OCI-LY1 (cell line): ENCODE results near the gene ARCN1.

ENCODE experiments used
- H2AFZ ChIP-seq: fragments of 200-600 bp; sonication (generic), shearing (Covaris generic); 2 replicates; pipeline ENCODE4 v1.6.0; 2014; ENCODE audit warnings: antibody characterized with exemption, mild to moderate bottlenecking, low read length
- H3F3A ChIP-seq: fragments of 200-600 bp; sonication (generic), shearing (Covaris generic); 2 replicates; pipeline ENCODE4 v1.6.0; 2014; ENCODE audit warnings: mild to moderate bottlenecking, antibody characterized with exemption, low read length, moderate library complexity; ENCODE audit not compliant: insufficient read depth
- H3K27ac ChIP-seq: fragments of 200-600 bp; sonication (generic); 2 replicates; pipeline ENCODE4 v1.5.1; 2014; ENCODE audit warnings: low read length, mixed run types, mild to moderate bottlenecking, low read depth; ENCODE audit not compliant: poor library complexity, severe bottlenecking
- H3K27me3 ChIP-seq: fragments of 200-600 bp; sonication (generic); 2 replicates; pipeline ENCODE4 v1.6.0; 2014; ENCODE audit warnings: antibody characterized with exemption, mild to moderate bottlenecking, low read length, moderate library complexity; ENCODE audit not compliant: insufficient read depth
- H3K36me3 ChIP-seq: fragments of 200-600 bp; sonication (generic); 2 replicates; pipeline ENCODE4 v1.6.1; 2014; ENCODE audit warnings: mild to moderate bottlenecking, antibody characterized with exemption, low read length, moderate library complexity, mixed read lengths; ENCODE audit not compliant: insufficient read depth
- H3K4me1 ChIP-seq: fragments of 200-600 bp; sonication (generic); 2 replicates; pipeline ENCODE4 v1.5.1; 2014; ENCODE audit warnings: mild to moderate bottlenecking, low read length, moderate library complexity; ENCODE audit not compliant: insufficient read depth, severe bottlenecking
- H3K4me2 ChIP-seq: fragments of 200-600 bp; sonication (generic), shearing (Covaris generic); 2 replicates; pipeline ENCODE4 v1.6.1; 2014; ENCODE audit warnings: low read length
- H3K4me3 ChIP-seq: fragments of 200-600 bp; sonication (generic); 2 replicates; pipeline ENCODE4 v1.5.1; 2014; ENCODE audit warnings: low read length, low read depth, mild to moderate bottlenecking, mixed read lengths; ENCODE audit not compliant: poor library complexity, severe bottlenecking
- H3K79me2 ChIP-seq: fragments of 200-600 bp; shearing (Covaris generic); 2 replicates; pipeline ENCODE4 v1.6.1; 2016; ENCODE audit warnings: mixed run types, low read length, mixed read lengths; ENCODE audit not compliant: insufficient read depth
- H3K9ac ChIP-seq: fragments of 200-600 bp; sonication (generic), shearing (Covaris generic); 2 replicates; pipeline ENCODE4 v1.6.1; 2014; ENCODE audit warnings: mild to moderate bottlenecking, low read length, mixed read lengths
- H3K9me2 ChIP-seq: fragments of 200-600 bp; sonication (generic), shearing (Covaris generic); 2 replicates; pipeline ENCODE4 v1.6.1; 2014; ENCODE audit warnings: low read depth, mild to moderate bottlenecking, low read length, mixed read lengths
- H3K9me3 ChIP-seq: fragments of 200-600 bp; shearing (Covaris generic); 2 replicates; pipeline ENCODE4 v1.6.1; 2014; ENCODE audit warnings: low read length, mixed read lengths
- H4K20me1 ChIP-seq: fragments of 200-600 bp; sonication (generic), shearing (Covaris generic); 2 replicates; pipeline ENCODE4 v1.6.0; 2016; ENCODE audit warnings: mild to moderate bottlenecking, low read length; ENCODE audit not compliant: insufficient read depth
- CTCF ChIP-seq: fragments of 200-600 bp; sonication (generic), shearing (Covaris generic); IDR thresholded peaks from 2 replicates; pipeline ENCODE4 v1.5.1; 2017; ENCODE audit warnings: mild to moderate bottlenecking, antibody characterized with exemption, low read length, moderate library complexity, mixed read lengths
- EZH2 ChIP-seq: fragments of 200-600 bp; sonication (generic), shearing (Covaris generic); IDR thresholded peaks from 2 replicates; pipeline ENCODE4 v1.8.0; 2017; ENCODE audit warnings: borderline replicate concordance, mixed run types, mild to moderate bottlenecking, antibody characterized with exemption, low read length, moderate library complexity, mixed read lengths

Gene ARCN1

GRCh38 chr11:118621071-118621783 is 49.0 kb downstream of the ARCN1 start:
- no peak overlapping the region for H3K27ac ChIP-seq
- H3K4me1 ChIP-seq: peaks cover 12% of the 10 kb centered on the region
- H3F3A ChIP-seq: no peaks in the 10 kb centered on the region
- no peaks in the 10 kb centered on the region for H3K79me2 ChIP-seq
- H3K9me3 ChIP-seq: no peaks in the 10 kb centered on the region
- peak overlapping the region; percentile 49 for H3K4me2 ChIP-seq
- H3K9ac ChIP-seq: no peak overlapping the region; the same call in 1 of the 2 replicates
- no peak for TF ChIP-seq CTCF
- no peak for TF ChIP-seq EZH2
- peak overlapping the region; percentile 36 for H3K4me3 ChIP-seq
- H3K36me3 ChIP-seq: no peaks in the 10 kb centered on the region
- no peaks in the 10 kb centered on the region for H3K9me2 ChIP-seq
- H3K27me3 ChIP-seq: no peaks in the 10 kb centered on the region
- no peaks in the 10 kb centered on the region for H4K20me1 ChIP-seq
- no peak overlapping the region for H2AFZ ChIP-seq

GRCh38 chr11:118621784-118622375 is 49.7 kb downstream of the ARCN1 start:
- Histone ChIP-seq H3K4me2 (peak overlapping the region; percentile 49; the same call in 1 of the 2 replicates), H3K9me2 (no peaks in the 10 kb centered on the region), H3K4me1 (peaks cover 12% of the 10 kb centered on the region), H3K9me3 (no peaks in the 10 kb centered on the region), H3F3A (no peaks in the 10 kb centered on the region), H4K20me1 (no peaks in the 10 kb centered on the region), H3K27me3 (no peaks in the 10 kb centered on the region), H3K79me2 (no peaks in the 10 kb centered on the region), H3K36me3 (no peaks in the 10 kb centered on the region), H3K4me3 (no peak overlapping the region), H3K9ac (no peak overlapping the region), H3K27ac (no peak overlapping the region), H2AFZ (no peak overlapping the region)
- no peak for TF ChIP-seq EZH2
- no peak for TF ChIP-seq CTCF

- no peak overlapping the region for H3K4me2 ChIP-seq
- no peak for TF ChIP-seq EZH2
- TF ChIP-seq CTCF: no peak
- no peak overlapping the region for H2AFZ ChIP-seq
- no peaks in the 10 kb centered on the region for H3K36me3 ChIP-seq
- no peak overlapping the region for H3K9ac ChIP-seq
- no peaks in the 10 kb centered on the region for H3K27me3 ChIP-seq
- H3K9me3 ChIP-seq: no peaks in the 10 kb centered on the region
- no peaks in the 10 kb centered on the region for H4K20me1 ChIP-seq
- H3K4me1 ChIP-seq: peaks cover 12% of the 10 kb centered on the region
- H3K27ac ChIP-seq: no peak overlapping the region
- no peaks in the 10 kb centered on the region for H3K79me2 ChIP-seq
- H3K4me3 ChIP-seq: no peak overlapping the region
- H3K9me2 ChIP-seq: no peaks in the 10 kb centered on the region
- H3F3A ChIP-seq: no peaks in the 10 kb centered on the region
Measured at GRCh38 chr11:118622376-118623268, 50.4 kb downstream of the ARCN1 start.
